IMR-90 (cell line): ENCODE results near the gene CDC42EP3. TPM values are rescaled to one million over a fixed set of nuclear protein-coding genes. Genes with fewer than 3 reads are reported as not detected.

Experiments
- ATAC-seq: fragments of 200-7000 bp; cut with Tn5 transposase; 2 replicates; pipeline ENCODE4 v1.9.1; 2020; ENCODE audit warnings: low read depth, mild to moderate bottlenecking, moderate library complexity
- BruUV-seq: library from RNA; stranded (reverse); fragments of 400-500 nt; replicated peaks from 2 replicates; lab custom pipeline; 2021; lab: Mats Ljungman, UMichigan
- CTCF ChIA-PET: fragments of 300-600 bp; formaldehyde crosslinking; extraction: SDS; loops from one replicate; lab custom pipeline; 2021; ENCODE audit warnings: antibody characterized with exemption; lab: Yijun Ruan, JAX
- POLR2A ChIA-PET: fragments of 300-600 bp; sonication (Branson Sonifier 250); formaldehyde crosslinking; loops from one replicate; lab custom pipeline; 2022; ENCODE audit warnings: antibody characterized with exemption; ENCODE audit not compliant: unreplicated experiment; lab: Charles Lee
- DNase-seq: peaks from one replicate; pipeline ENCODE4 v3.0.0; 2013
- H2AFZ ChIP-seq: replicated peaks from 2 replicates; pipeline ENCODE3; 2013; ENCODE audit warnings: low read length, mild to moderate bottlenecking; ENCODE audit not compliant: poor library complexity
- H2AK5ac ChIP-seq: 2 replicates; pipeline ENCODE4 v1.6.1; 2013; ENCODE audit warnings: low read depth, low read length, inconsistent platforms
- H2AK9ac ChIP-seq: replicated peaks from 2 replicates; pipeline ENCODE3; 2013; ENCODE audit warnings: mild to moderate bottlenecking, low read depth, low read length, moderate library complexity; ENCODE audit not compliant: poor library complexity
- H2BK120ac ChIP-seq: 2 replicates; pipeline ENCODE4 v1.6.1; 2013; ENCODE audit warnings: low read depth, low read length, inconsistent platforms
- H2BK15ac ChIP-seq: 3 replicates; pipeline ENCODE4 v1.6.1; 2013; ENCODE audit warnings: low read depth, low read length, inconsistent platforms
- H2BK20ac ChIP-seq: 2 replicates; pipeline ENCODE4 v1.6.1; 2013; ENCODE audit warnings: low read depth, mild to moderate bottlenecking, inconsistent platforms, low read length, moderate library complexity
- H2BK5ac ChIP-seq: 2 replicates; pipeline ENCODE4 v1.6.1; 2013; ENCODE audit warnings: mild to moderate bottlenecking, low read depth, low read length, inconsistent platforms; ENCODE audit not compliant: poor library complexity, severe bottlenecking
- H3K14ac ChIP-seq: replicated peaks from 2 replicates; pipeline ENCODE4 v1.6.1; 2013; ENCODE audit warnings: low read depth, low read length, inconsistent platforms
- H3K18ac ChIP-seq: 2 replicates; pipeline ENCODE4 v1.6.1; 2013; ENCODE audit warnings: low read depth, low read length, control low read depth
- H3K23ac ChIP-seq: 2 replicates; pipeline ENCODE4 v1.6.1; 2013; ENCODE audit warnings: low read depth, low read length, inconsistent platforms
- H3K27ac ChIP-seq: 2 replicates; pipeline ENCODE4 v1.5.1; 2013; ENCODE audit warnings: mild to moderate bottlenecking, control low read depth, low read length; ENCODE audit not compliant: insufficient read depth
- H3K27me3 ChIP-seq: 2 replicates; pipeline ENCODE4 v1.6.1; 2013; ENCODE audit warnings: low read length; ENCODE audit not compliant: control insufficient read depth, insufficient read depth
- H3K36me3 ChIP-seq: 2 replicates; pipeline ENCODE4 v1.6.1; 2013; ENCODE audit warnings: low read length, mixed read lengths; ENCODE audit not compliant: control insufficient read depth, insufficient read depth
- H3K4ac ChIP-seq: 2 replicates; pipeline ENCODE4 v1.6.1; 2013; ENCODE audit warnings: low read depth, low read length, inconsistent platforms
- H3K4me1 ChIP-seq: 2 replicates; pipeline ENCODE4 v1.6.1; 2013; ENCODE audit warnings: low read length, mixed read lengths; ENCODE audit not compliant: control insufficient read depth, insufficient read depth
- H3K4me2 ChIP-seq: 2 replicates; pipeline ENCODE4 v1.6.1; 2013; ENCODE audit warnings: low read depth, mild to moderate bottlenecking, control low read depth, low read length, moderate library complexity
- H3K4me3 ChIP-seq: 2 replicates; pipeline ENCODE4 v1.5.1; 2013; ENCODE audit warnings: low read depth, mild to moderate bottlenecking, control low read depth, low read length, moderate library complexity; ENCODE audit not compliant: insufficient read depth
- H3K56ac ChIP-seq: 2 replicates; pipeline ENCODE4 v1.6.1; 2013; ENCODE audit warnings: low read length, inconsistent platforms; ENCODE audit not compliant: insufficient read depth; ENCODE audit errors: extremely low read depth
- H3K79me1 ChIP-seq, 2 experiments: 2 replicates each; pipeline ENCODE4 v1.6.1; 2013; ENCODE audit warnings: low read length in 2 of 2, inconsistent platforms in 1 of 2, low read depth in 1 of 2
- H3K9ac ChIP-seq: 2 replicates; pipeline ENCODE4 v1.6.1; 2013; ENCODE audit warnings: low read depth, low read length, control low read depth
- H3K9me1 ChIP-seq: 2 replicates; pipeline ENCODE4 v1.6.1; 2013; ENCODE audit warnings: low read length, inconsistent platforms; ENCODE audit not compliant: insufficient read depth
- H3K9me3 ChIP-seq: 2 replicates; pipeline ENCODE4 v1.6.1; 2013; ENCODE audit warnings: low read length; ENCODE audit not compliant: control insufficient read depth, insufficient read depth
- H4K20me1 ChIP-seq: 2 replicates; pipeline ENCODE4 v1.6.1; 2013; ENCODE audit warnings: low read length, inconsistent platforms; ENCODE audit not compliant: insufficient read depth
- H4K5ac ChIP-seq: 2 replicates; pipeline ENCODE4 v1.6.1; 2013; ENCODE audit warnings: mild to moderate bottlenecking, low read depth, low read length, control low read depth
- H4K8ac ChIP-seq, 2 experiments: 2 replicates each; pipeline ENCODE4 v1.6.1; 2013; ENCODE audit warnings: low read depth in 2 of 2, low read length in 2 of 2, control low read depth in 1 of 2, inconsistent platforms in 1 of 2
- H4K91ac ChIP-seq: 2 replicates; pipeline ENCODE4 v1.6.1; 2013; ENCODE audit warnings: low read depth, low read length, inconsistent platforms; ENCODE audit not compliant: insufficient read depth
- CEBPB ChIP-seq: IDR thresholded peaks from 2 replicates; pipeline ENCODE4 v1.6.1; 2012; ENCODE audit warnings: low read depth, low read length, improper control_type of control experiment
- CHD1 ChIP-seq: IDR thresholded peaks from 2 replicates; pipeline ENCODE4 v1.6.1; 2012; ENCODE audit warnings: low read depth, low read length, improper control_type of control experiment
- FOS ChIP-seq: fragments of 150-350 bp; IDR thresholded peaks from 2 replicates; pipeline ENCODE4 v1.6.1; 2016; ENCODE audit warnings: low read depth, low read length
- MAFK ChIP-seq: IDR thresholded peaks from 2 replicates; pipeline ENCODE4 v1.6.1; 2012; ENCODE audit warnings: low read depth, low read length, improper control_type of control experiment
- MAZ ChIP-seq: IDR thresholded peaks from 2 replicates; pipeline ENCODE4 v1.6.1; 2012; ENCODE audit warnings: low read depth, mild to moderate bottlenecking, low read length, improper control_type of control experiment, moderate library complexity, borderline replicate concordance
- NFE2L2 ChIP-seq: fragments of 150-350 bp; IDR thresholded peaks from 2 replicates; pipeline ENCODE4 v1.6.1; 2016; ENCODE audit warnings: low read depth, mild to moderate bottlenecking, low read length
- POLR2A ChIP-seq: IDR thresholded peaks from 2 replicates; pipeline ENCODE4 v1.6.1; 2012; ENCODE audit warnings: mild to moderate bottlenecking, low read depth, low read length
- RAD21 ChIP-seq: IDR thresholded peaks from 2 replicates; pipeline ENCODE4 v1.6.1; 2012; ENCODE audit warnings: low read length, improper control_type of control experiment
- RCOR1 ChIP-seq: IDR thresholded peaks from 2 replicates; pipeline ENCODE4 v1.6.1; 2012; ENCODE audit warnings: mild to moderate bottlenecking, low read length, improper control_type of control experiment; ENCODE audit not compliant: insufficient replicate concordance
- RFX5 ChIP-seq: IDR thresholded peaks from 2 replicates; pipeline ENCODE4 v1.8.0; 2012; ENCODE audit warnings: low read depth, mild to moderate bottlenecking, low read length, moderate library complexity
- SMC3 ChIP-seq: fragments of 150-350 bp; IDR thresholded peaks from 2 replicates; pipeline ENCODE4 v1.6.1; 2016; ENCODE audit warnings: low read depth, mild to moderate bottlenecking, antibody characterized with exemption, low read length, moderate library complexity
- USF2 ChIP-seq: fragments of 150-350 bp; IDR thresholded peaks from 2 replicates; pipeline ENCODE4 v1.6.1; 2017; ENCODE audit warnings: mild to moderate bottlenecking, antibody characterized with exemption, low read length, low read depth
- WGBS, 2 experiments: methylation state at CpG; one replicate each; pipeline versions ENCODE4 v1.1.5 to v1.1.7; 2013; ENCODE audit warnings: missing lambda C conversion rate in 2 of 2; ENCODE audit not compliant: insufficient read length in 1 of 2; ENCODE audit errors: extremely low coverage in 2 of 2; 5-methylcytosine and 5-hydroxymethylcytosine counted together
- dilution Hi-C: fragments of 300-500 bp; cut with HindIII; formaldehyde crosslinking; loops from one replicate; pipeline ENCODE4 v1.14.3; 2018; ENCODE audit warnings: low sequenced_read_pairs; ENCODE audit not compliant: unreplicated experiment
- in situ Hi-C: fragments of 300-500 bp; cut with MboI; formaldehyde crosslinking; loops from 3 replicates; pipeline ENCODE4 v1.14.3; 2019; ENCODE audit warnings: low sequenced_read_pairs, inconsistent platforms, mixed read lengths
- intact Hi-C: fragments of 100-400 bp; cut with micrococcal nuclease; formaldehyde crosslinking; loops from 2 replicates; pipeline ENCODE4 v1.10.0; 2022
- polyA plus RNA-seq, 3 experiments: library from polyadenylated mRNA; depleted of rRNA; stranded (reverse); fragments of >200 nt; gene quantifications; 2 replicates each; pipeline ENCODE4 v1.2.3, GENCODE V29; 2012; ENCODE audit warnings: low replicate concordance in 1 of 3
- total RNA-seq: library from RNA; depleted of rRNA; stranded (reverse); fragments of >200 nt; gene quantifications from 2 replicates; pipeline ENCODE4 v1.2.3, GENCODE V29; 2012
- TF ChIP-seq, protein P1 (sequence below): fragments of 150-350 bp; IDR thresholded peaks from 2 replicates; pipeline ENCODE4 v1.6.1; 2016; ENCODE audit warnings: low read depth, mild to moderate bottlenecking, low read length, moderate library complexity, borderline replicate concordance
- TF ChIP-seq, protein P2 (sequence below): conservative IDR thresholded peaks from 2 replicates; pipeline ENCODE4 v1.5.1; 2012; ENCODE audit warnings: mild to moderate bottlenecking, low read depth, low read length, improper control_type of control experiment

Gene CDC42EP3
- total and polyA plus RNA-seq, 2 of the 4 experiments (the other 2 are of a cell fraction) = 167 to 193 TPM

GRCh38 chr2:37615804-37616676 is 55.4 kb downstream of the CDC42EP3 start:
- intact Hi-C loops = no loop called here
- no peaks in the 10 kb centered on the region for H3K27me3 ChIP-seq
- no peak overlapping the region for H3K4me2 ChIP-seq
- dilution Hi-C loops = no loop called here
- WGBS, 2 experiments = no CpG with 5 or more reads among the region's 6 CpGs
- no peak overlapping the region; the same call in 1 of the 2 replicates for H4K91ac ChIP-seq
- H3K79me1 ChIP-seq = no peaks in the 10 kb centered on the region
- no peak overlapping the region for H2BK120ac ChIP-seq
- peak overlapping the region; percentile 12 for H2BK5ac ChIP-seq
- no peak overlapping the region for H2AFZ ChIP-seq
- H2BK15ac ChIP-seq = no peak overlapping the region; the same call in 2 of the 3 replicates
- ChIA-PET CTCF (no interaction called here), POLR2A (no interaction called here)
- peaks cover 5% of the 10 kb centered on the region for H3K4me1 ChIP-seq
- H3K9ac ChIP-seq = no peak overlapping the region
- peak overlapping the region; percentile 45; the same call in 1 of the 2 replicates for H3K18ac ChIP-seq
- BruUV-seq = no TSS peak
- no peaks in the 10 kb centered on the region for H3K36me3 ChIP-seq
- DNase-seq (no peak), ATAC-seq (peak; percentile 12)
- H2AK5ac ChIP-seq = peak overlapping the region; percentile 3; the same call in 1 of the 2 replicates
- peak overlapping the region; percentile 18; the same call in 1 of the 2 replicates for H4K5ac ChIP-seq
- peak overlapping the region; percentile 13 for H2AK9ac ChIP-seq
- no peak overlapping the region for H3K27ac ChIP-seq
- no peaks in the 10 kb centered on the region for H4K20me1 ChIP-seq
- H3K14ac ChIP-seq = peak overlapping the region; percentile 33; the same call in 1 of the 2 replicates
- H2BK20ac ChIP-seq = 0 out of 2 replicates have a peak overlapping the region, but pooled peaks have one; percentile 50
- H3K56ac ChIP-seq = no peak overlapping the region
- H4K8ac ChIP-seq = no peak overlapping the region
- no peak overlapping the region for H3K4me3 ChIP-seq
- 0 out of 2 replicates have a peak, but pooled peaks cover 3% of the 10 kb centered on the region for H3K9me1 ChIP-seq
- in situ Hi-C loops = no loop called here
- no peaks in the 10 kb centered on the region for H3K9me3 ChIP-seq
- peak overlapping the region; percentile 22 for H3K4ac ChIP-seq
- H3K23ac ChIP-seq = peak overlapping the region; percentile 23; the same call in 1 of the 2 replicates
- TF ChIP-seq CHD1 = no peak
- TF ChIP-seq SMC3 = no peak
- TF ChIP-seq POLR2A = no peak
- no peak for TF ChIP-seq MAFK
- no peak for TF ChIP-seq RAD21
- no peak for TF ChIP-seq RFX5
- no peak for TF ChIP-seq RCOR1
- TF ChIP-seq, protein P1, sequence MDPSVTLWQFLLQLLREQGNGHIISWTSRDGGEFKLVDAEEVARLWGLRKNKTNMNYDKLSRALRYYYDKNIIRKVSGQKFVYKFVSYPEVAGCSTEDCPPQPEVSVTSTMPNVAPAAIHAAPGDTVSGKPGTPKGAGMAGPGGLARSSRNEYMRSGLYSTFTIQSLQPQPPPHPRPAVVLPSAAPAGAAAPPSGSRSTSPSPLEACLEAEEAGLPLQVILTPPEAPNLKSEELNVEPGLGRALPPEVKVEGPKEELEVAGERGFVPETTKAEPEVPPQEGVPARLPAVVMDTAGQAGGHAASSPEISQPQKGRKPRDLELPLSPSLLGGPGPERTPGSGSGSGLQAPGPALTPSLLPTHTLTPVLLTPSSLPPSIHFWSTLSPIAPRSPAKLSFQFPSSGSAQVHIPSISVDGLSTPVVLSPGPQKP = no peak
- no peak for TF ChIP-seq MAZ
- TF ChIP-seq, protein P2, sequence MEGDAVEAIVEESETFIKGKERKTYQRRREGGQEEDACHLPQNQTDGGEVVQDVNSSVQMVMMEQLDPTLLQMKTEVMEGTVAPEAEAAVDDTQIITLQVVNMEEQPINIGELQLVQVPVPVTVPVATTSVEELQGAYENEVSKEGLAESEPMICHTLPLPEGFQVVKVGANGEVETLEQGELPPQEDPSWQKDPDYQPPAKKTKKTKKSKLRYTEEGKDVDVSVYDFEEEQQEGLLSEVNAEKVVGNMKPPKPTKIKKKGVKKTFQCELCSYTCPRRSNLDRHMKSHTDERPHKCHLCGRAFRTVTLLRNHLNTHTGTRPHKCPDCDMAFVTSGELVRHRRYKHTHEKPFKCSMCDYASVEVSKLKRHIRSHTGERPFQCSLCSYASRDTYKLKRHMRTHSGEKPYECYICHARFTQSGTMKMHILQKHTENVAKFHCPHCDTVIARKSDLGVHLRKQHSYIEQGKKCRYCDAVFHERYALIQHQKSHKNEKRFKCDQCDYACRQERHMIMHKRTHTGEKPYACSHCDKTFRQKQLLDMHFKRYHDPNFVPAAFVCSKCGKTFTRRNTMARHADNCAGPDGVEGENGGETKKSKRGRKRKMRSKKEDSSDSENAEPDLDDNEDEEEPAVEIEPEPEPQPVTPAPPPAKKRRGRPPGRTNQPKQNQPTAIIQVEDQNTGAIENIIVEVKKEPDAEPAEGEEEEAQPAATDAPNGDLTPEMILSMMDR = no peak
- TF ChIP-seq NFE2L2 = no peak
- TF ChIP-seq FOS = no peak
- TF ChIP-seq USF2 = no peak
- no peak for TF ChIP-seq CEBPB
